Amniotic stem cell (primary cell): ENCODE measurements around the gene ATL3.
"Not testable (repeated sequence)": the region's sequence is repeated elsewhere in the genome, so short reads cannot be mapped to it uniquely, and the experiment has no call there.

Experiments used
- DNase-seq: peaks from one replicate; lab custom pipeline; 2025; lab: John Stamatoyannopoulos, UW

The ATL3 gene, protein sequence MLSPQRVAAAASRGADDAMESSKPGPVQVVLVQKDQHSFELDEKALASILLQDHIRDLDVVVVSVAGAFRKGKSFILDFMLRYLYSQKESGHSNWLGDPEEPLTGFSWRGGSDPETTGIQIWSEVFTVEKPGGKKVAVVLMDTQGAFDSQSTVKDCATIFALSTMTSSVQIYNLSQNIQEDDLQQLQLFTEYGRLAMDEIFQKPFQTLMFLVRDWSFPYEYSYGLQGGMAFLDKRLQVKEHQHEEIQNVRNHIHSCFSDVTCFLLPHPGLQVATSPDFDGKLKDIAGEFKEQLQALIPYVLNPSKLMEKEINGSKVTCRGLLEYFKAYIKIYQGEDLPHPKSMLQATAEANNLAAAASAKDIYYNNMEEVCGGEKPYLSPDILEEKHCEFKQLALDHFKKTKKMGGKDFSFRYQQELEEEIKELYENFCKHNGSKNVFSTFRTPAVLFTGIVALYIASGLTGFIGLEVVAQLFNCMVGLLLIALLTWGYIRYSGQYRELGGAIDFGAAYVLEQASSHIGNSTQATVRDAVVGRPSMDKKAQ

DNA sequence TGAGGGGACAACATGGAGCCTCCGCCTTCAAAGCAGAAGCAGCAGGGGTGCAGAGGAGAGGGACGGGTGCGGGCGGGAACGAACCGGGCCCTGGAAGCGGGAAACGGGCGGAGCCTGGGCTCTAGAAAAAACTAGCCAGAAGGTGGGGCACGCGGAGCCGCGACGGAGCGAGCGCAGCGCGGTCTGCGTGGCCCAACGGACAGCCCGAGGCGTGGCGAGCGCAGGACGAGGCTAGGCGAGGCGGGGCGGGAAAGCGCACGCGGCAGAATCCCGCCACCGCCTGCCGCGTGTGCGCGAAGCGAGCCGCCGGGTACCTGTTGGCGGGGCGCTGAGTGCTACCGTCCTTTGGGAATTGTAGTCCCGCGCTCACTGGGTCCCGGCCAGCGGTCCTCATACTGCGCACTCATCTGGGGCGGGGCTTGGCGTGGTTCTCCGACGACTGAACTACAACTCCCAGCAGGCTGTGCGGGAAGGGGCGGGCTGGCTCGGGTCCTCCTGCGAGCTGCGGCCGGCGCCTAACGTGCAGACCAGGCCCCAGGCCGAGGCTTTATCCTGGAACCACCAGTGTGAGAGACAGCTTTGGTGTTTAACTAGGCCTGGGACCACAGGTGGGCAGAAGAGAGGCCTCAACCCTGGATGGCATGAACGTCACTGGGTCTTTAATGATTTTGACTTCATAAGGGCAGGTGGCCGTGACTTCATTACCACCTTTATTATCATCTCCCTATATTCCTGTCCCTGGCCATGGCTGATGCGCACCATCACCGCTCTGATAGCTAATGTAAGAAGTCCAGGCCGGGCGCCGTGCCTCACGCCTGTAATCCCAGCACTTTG lies at the start of gene ATL3:
Gene ATL3, minus strand, starts transcription at position 55 of the 834 bp plus-strand sequence. Its CDS starts 41 bp downstream, at position 14.
- DNase-seq = peak; percentile 93

DNA sequence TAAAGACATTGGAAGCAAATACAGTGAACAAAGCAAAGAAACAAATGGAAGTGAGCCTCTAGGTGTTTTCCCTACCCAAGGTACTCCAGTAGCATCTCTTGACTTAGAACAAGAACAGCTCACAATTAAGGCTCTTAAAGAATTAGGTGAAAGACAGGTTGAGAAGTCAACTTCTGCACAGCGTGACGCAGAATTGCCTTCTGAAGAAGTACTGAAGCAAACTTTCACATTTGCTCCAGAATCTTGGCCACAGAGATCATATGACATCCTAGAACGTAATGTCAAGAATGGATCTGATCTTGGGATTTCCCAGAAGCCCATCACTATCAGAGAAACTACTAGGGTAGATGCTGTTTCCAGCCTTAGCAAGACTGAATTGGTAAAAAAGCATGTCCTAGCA lies 49.4 kb upstream of the ATL3 start:
- no peak for DNase-seq

DNA sequence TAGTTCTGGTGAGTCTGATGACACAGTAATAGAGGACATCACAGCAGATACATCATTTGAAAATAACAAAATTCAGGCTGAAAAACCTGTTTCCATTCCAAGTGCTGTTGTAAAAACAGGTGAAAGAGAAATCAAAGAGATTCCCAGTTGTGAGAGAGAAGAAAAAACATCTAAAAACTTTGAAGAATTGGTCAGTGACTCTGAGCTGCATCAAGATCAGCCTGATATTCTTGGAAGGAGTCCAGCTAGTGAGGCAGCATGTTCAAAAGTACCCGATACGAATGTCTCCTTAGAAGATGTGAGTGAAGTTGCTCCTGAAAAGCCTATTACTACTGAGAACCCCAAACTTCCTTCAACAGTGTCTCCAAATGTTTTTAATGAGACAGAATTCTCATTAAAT lies 48.8 kb upstream of the ATL3 start:
- DNase-seq = no peak

DNA sequence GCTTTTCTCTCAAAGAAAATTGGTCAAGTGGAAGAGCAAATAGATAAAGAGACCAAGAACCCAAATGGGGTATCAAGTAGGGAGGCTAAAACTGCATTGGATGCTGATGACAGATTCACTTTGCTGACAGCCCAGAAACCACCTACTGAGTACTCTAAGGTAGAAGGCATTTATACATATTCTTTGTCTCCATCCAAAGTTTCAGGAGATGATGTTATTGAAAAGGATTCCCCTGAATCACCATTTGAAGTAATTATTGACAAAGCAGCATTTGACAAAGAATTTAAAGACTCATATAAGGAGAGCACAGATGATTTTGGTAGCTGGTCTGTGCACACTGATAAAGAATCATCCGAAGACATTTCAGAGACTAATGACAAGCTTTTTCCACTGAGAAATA lies 47.8 kb upstream of the ATL3 start:
- no peak for DNase-seq

DNA sequence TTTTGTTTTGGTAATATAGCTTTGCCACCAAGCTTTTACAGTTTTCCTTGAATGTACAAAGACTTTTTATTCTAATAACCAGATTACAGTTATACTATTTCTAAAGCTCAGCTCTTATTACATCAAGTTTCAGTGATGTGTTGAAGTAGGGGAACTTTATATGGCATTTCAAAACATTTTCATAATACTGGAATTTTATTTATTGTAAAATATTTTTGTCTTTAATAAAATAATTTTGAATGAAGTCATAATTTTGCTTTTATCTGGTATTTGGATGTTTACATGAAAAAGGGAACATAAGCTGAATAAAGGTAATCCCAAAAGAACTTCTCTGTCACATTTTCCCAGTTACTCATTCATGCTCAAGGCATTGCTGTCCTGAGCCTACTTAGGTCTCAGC lies 44.9 kb upstream of the ATL3 start:
- no peak for DNase-seq

DNA sequence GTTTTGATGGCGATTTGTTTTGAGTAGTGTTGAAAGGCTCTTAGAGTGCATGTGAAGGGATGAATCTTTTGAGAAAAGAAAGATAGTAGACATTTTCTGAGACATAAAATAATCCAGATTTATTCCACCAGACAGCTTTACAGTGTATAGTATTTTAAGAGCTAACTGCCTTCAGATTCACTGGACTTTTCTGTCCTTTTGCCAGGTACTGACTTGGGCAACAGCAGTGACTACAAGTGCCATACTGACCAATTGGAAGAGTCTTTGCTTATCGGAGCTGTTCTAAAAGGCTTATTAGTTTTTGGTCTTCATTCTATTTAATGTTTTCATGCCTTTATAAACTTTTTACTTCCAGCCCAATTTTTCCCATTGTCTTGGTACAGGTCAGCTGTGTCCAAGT lies 42.6 kb upstream of the ATL3 start:
- no peak for DNase-seq

DNA sequence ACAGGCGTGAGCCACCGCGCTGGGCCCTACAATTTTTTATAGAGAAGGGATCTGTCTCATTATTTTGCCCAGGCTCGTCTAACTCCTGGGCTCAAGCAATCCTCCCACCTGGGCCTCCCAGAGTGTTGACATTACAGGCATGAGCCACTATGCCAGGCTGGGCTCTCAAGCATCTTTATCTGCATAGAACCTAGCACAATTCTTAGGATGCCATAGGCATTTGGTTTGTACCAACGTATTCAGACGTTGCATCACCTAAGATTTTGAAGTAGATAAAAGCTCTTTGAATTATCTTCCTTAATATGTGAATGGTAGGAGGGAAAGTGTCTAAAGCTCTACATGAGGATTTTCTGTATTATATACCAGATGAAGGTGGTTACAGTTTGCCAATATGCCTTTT lies 40.7 kb upstream of the ATL3 start:
- DNase-seq = no peak

DNA sequence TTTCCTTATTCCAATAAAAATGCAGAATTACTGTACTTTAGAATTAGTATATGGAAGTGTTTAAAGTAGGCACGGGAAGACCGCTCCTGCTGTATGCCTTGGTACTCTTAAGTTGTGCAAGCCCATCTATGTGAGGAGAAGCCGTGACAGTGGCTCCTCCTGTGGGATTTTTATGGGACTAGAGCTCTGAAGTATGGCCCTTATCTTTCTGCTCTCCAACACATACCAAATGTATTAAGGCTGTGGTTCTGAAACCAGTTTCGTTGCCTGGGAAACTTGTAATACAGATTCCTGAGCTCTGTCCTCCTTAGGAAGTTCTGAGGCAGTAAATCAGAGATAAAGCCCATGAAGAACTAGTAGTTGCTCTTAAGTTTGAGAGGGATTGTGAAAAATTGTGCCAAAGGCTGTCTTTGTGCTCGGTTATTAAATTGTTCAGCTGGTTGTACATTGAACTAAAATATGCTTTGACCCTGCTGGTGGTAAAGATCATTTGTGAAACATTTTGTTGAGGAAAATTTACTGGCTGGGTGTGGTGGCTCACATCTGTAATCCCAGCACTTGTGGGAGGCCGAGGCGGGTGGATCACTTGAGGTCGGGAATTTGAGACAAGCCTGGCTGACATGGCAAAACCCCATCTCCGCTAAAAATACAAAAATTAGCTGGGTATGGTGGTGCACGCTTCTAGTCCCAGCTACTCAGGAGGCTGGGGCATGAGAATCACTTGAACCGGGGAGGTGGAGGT lies 39.5 kb upstream of the ATL3 start:
- no peak for DNase-seq

DNA sequence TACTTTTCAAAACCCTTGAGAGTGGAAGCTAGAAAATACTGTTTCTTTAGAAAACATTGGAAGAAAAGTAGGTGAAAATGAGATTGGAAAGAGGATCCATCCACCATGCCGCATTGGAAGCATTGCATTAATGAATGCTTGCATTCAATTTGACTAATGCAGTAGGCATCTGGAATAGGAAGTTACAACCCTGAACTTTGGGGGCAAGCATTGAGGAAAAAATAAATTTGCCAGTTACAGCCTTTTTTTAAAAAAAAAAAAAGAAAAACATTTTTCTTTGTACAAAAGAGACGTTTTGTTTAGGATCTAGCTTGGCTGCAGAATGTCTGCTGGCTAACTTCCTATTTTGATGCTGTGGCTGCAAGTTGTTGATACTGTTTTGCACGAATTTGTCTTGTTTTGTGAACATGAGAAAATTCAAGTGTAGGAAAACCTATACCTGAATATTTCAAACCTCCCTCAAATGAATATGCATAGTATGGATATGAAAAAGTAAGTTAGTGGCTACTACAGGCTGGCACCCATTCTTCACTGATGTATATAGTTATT lies 38.2 kb upstream of the ATL3 start:
- no peak for DNase-seq

DNA sequence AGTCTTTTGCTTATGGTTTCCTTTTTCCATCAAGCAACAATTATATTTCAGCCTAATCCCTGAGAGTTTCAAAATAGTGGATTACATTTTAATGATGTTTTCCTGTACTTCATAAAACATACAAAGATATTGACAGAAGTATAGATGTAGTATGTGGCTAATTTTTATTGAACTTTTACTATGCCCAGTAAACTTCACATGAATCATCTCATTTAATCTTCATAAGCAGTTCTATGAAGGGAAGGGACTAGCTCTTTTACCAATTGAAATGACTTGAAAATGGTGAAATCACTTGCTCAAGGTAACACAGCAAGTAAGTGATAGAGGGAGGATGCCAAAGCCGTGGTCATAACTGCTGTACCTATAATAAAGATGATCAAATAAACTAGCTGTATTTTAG lies 37.6 kb upstream of the ATL3 start:
- DNase-seq = no peak

DNA sequence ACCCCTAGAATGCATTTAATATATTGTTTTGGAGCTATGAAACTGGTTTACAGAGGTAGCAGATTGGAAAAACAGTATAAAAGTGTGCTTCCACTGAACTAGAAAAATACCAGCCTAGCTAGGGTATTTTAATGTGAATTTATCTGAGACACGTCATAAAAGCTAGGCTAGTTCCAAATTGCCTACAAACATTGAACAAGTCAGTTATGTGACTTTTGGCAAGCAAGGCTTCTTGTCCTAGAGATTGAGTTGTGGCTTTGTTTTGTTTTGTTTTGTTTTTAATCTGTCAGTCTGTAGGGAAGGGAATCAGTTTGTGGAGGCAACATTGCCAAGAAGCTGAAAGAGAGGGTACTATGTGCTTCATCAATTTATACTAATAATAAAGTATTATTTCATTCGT lies 34.4 kb upstream of the ATL3 start:
- no peak for DNase-seq

DNA sequence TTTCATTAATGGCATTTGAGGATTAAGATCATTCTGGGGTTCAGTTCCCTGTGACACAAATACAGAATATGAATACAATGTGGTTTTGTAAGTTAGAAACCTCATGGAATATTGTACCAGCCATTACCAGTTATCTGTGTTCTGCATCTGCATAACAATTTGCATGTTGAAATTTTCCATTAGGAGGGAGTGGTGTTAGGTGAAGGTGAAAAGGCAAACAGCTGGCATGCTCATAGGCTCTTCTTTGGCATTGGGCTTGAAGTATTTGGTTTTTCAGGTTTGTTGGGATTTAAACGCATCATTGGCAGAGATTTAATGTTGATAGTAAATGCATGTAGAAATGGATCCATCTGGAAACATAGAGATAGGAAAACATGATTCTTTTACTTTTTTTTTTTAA lies 28.7 kb upstream of the ATL3 start:
- DNase-seq = no peak

DNA sequence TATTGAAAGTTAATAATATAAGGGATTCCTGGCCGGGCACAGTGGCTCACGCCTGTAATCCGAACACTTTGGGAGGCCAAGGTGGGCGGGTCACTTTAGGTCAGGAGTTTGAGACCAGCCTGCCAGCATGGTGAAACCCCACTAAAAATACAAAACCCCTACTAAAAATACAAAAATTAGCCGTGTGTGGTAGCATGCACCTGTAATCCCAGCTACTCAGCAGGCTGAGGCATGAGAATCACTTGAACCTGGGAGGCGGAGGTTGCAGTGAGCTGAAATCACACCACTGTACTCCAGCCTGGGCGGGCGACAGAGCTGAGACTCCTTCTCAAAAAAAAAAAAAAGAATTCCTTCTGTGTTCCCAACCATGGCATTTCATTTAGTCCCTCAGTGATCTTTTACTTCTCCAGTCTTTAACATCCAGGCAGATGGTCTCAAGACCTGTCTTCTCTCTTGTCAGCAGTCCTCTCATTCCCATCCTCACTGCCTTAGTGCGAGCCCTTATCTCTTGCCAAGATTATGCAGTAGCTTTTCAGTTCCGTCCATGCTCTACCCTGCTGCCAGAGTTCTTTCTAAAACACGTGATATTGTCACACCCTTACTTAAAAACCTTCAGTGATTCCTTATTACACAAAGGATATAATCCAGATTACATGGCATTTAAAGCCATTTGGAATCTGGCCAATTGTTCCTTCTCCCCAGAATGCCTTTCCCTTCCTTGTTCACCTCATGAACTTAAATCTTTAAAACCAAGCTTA lies 28.0 kb upstream of the ATL3 start:
- DNase-seq = no peak

DNA sequence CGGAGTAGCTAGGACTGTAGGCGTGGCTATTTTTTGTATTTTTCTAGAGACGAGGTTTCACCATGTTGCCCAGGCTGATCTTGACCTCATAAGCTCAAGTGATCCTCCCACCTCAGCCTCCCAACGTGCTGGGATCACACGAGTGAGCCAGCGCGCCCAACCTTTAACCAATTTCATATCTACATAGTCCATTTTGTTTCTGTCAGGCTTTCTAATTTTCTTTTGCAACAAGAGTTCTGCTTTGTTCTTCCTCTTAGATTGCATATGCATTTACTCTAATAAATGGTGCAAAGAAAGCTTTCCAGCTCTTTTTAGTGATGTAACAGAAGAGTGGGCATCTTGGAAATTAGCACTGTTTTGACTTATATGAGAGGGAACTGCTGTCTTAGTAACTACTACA lies 23.4 kb upstream of the ATL3 start:
- DNase-seq = no peak

DNA sequence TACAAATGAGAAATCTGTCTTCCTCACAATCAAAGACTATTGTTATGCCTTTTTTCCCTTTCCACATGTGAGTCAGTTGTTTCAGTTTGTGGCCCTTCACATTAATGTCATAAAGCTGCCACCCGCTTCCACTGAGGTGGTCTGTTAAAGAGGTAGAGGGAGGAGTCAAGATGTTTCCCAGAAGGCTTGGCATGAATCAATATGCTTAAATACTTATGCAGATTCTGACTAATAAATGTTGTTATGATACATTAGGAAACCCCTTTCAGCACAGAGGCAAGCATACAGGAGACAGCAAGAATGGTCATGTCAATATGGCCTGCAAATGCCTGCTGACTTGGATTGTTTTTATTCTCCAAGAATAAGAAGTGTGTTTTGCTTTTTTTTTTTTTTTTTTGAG lies 16.7 kb upstream of the ATL3 start:
- no peak for DNase-seq

DNA sequence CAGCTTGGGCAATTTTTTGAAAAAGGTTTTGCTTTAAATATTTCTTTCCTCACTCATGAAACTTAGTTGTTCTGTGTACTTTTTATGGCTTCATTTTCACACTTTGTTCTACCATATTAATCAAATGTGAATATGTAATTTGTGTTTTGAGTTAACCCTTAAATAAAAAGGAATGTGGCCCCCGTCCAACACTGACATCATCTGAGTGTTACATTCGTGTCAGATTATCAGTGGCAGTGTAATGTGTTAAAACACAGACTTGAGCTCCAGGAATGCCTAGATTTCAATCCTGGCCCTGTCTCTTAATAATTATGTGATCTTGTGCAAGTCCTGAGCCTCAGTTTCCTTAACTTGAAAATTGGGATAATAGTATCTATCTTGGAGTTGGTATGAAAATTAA lies 15.8 kb upstream of the ATL3 start:
- no peak for DNase-seq

DNA sequence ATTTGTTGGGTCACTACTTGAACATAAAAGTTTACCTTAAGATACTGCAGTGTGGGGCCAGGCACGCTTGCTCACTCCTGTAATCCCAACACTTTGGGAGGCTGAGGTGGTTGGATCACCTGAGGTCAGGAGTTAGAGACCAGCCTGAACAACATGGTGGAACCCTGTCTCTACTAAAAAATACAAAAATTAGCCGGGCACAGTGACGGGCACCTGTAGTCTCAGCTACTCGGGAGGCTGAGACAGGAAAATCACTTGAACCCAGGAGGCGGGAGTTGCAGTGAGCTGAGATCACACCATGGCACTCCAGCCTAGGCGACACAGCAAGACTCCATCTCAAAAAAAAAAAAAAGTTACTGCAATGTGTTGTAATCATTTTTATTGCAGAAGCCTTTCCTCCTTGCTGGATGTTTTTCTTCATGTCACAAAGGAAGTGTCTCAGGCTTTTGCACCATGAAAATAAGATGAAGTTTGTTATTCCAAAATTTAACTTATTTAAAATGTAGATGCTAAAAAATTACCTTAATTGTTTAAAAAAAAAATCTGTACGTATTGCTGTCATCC lies 14.1 kb upstream of the ATL3 start:
- DNase-seq = not testable (repeated sequence)

DNA sequence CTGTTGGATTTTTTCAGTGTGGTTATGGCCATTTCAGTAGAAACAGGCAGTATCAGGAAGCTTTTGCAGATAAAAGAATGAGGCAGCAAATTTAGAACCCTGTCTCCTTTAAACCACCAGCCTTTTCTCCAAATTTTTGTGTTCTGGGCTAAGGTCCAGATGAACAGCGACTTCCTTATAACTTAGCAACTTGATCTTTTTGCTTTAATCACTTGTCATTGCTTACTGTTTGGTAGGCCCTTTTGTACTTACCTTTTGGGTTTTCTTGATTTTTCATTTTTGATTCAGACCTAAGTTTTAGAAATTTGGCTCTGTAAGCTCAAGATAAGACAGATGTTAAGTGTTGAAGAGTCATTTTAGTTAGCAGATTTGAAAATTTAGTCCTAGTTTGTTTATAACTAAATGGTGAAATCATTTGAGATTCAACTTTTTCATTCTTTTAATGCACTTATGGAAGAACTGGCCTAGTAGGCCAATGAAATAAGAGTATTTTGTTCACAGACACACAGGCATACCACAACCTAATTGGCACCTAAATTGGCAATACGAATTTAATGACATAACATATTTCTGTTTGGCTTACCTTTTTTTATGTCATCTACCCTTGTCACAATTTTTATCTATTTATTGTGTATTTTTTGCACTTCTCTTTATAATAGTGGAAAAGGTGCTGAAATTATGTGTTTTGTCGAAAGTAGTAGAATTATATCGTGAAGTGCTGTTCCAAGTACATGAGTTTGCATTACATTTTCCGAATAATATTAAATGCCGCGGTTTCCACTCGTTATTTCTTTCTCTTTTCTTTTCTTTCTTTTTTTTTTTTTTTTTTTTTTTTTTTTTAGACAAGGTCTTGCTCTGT lies 12.2 kb upstream of the ATL3 start:
- DNase-seq = no peak

DNA sequence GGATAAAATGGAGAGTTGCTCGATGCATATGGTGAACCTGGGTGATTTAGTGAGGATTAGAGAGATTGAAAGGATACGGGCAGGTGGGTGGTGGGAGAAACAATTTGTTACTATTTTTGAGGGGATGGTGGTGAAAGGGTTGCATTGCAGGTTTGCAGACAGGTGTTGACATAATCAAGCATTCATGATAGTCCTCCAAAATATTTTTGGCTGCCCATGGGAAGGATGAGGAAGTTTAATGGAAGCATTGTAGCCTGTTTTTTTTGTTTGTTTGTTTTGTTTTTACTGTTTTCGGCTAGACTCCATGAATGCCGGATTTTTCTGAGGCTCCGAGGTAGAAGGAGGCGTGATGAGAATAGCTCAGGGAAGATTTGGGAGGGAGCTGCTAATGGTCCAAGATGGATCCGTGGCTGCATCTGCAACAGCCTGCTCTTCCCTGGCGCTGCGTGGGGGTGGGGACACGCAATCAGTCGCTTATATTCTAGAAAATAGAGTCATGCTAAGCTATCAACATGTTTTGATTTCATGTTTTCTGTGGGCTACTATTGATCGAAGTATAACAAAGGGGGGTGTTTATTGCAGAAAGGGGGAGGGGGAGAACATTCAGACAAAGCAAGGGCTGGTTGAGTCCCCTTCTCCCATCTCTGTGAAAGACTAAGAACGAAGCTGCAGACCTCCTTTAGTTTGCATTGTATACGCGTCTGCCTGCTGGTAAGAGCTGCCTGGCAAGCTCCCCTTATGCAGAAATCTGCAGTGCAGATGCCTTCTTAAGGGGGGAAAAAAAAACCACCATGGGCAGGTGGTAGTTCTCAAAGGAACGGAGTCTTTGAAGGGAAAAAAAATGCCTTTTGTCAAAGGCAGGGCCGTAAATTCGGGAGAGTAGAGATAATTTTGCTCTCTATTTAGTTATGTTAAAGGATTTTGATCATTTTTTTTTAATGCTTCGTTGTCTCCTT lies 11.2 kb upstream of the ATL3 start:
- DNase-seq = no peak
